Hepatocyte (in vitro differentiated cells): ENCODE measurements around the gene AAK1. TPM values are rescaled to one million over a fixed set of nuclear protein-coding genes. Genes with fewer than 3 reads are reported as not detected.
"Not testable (repeated sequence)": the region's sequence is repeated elsewhere in the genome, so short reads cannot be mapped to it uniquely, and the experiment has no call there.

Source experiments
- DNase-seq: peaks from one replicate; pipeline ENCODE4 v3.0.0-alpha.2; 2016; ENCODE audit warnings: low spot score
- H2AFZ ChIP-seq: fragments of 200-600 bp; sonication (generic); 2 replicates; pipeline ENCODE4 v1.6.0; 2016; ENCODE audit warnings: antibody characterized with exemption, mild to moderate bottlenecking
- H3K27ac ChIP-seq: fragments of 200-600 bp; sonication (generic); 2 replicates; pipeline ENCODE4 v1.5.1; 2016; ENCODE audit warnings: mild to moderate bottlenecking
- H3K27me3 ChIP-seq: fragments of 200-600 bp; sonication (generic); 2 replicates; pipeline ENCODE4 v1.6.1; 2016
- H3K36me3 ChIP-seq: fragments of 200-600 bp; sonication (generic); replicated peaks from 2 replicates; pipeline ENCODE4 v1.5.1; 2016; ENCODE audit warnings: low read depth; ENCODE audit not compliant: insufficient read depth
- H3K4me1 ChIP-seq: fragments of 200-600 bp; sonication (generic); 2 replicates; pipeline ENCODE4 v1.5.1; 2016; ENCODE audit warnings: mild to moderate bottlenecking, moderate library complexity; ENCODE audit not compliant: insufficient read depth
- H3K4me2 ChIP-seq: fragments of 200-600 bp; sonication (generic); 2 replicates; pipeline ENCODE4 v1.6.0; 2016
- H3K4me3 ChIP-seq: fragments of 200-600 bp; sonication (generic); 2 replicates; pipeline ENCODE4 v1.5.1; 2016; ENCODE audit warnings: mild to moderate bottlenecking
- H3K79me2 ChIP-seq: fragments of 200-600 bp; sonication (generic); 2 replicates; pipeline ENCODE4 v1.6.0; 2017; ENCODE audit warnings: mild to moderate bottlenecking
- H3K9me2 ChIP-seq: fragments of 200-600 bp; sonication (generic); replicated peaks from 2 replicates; pipeline ENCODE4 v1.6.0; 2017; ENCODE audit warnings: mild to moderate bottlenecking; ENCODE audit not compliant: insufficient read depth
- H3K9me3 ChIP-seq: fragments of 200-600 bp; sonication (generic); 2 replicates; pipeline ENCODE4 v1.5.1; 2016; ENCODE audit warnings: low read depth, mild to moderate bottlenecking
- H4K20me1 ChIP-seq: fragments of 200-600 bp; sonication (generic); 2 replicates; pipeline ENCODE4 v1.6.0; 2016; ENCODE audit warnings: mild to moderate bottlenecking; ENCODE audit not compliant: insufficient read depth, poor library complexity, severe bottlenecking
- CTCF ChIP-seq: fragments of 200-600 bp; sonication (generic); IDR thresholded peaks from 2 replicates; pipeline ENCODE4 v1.5.1; 2016; ENCODE audit warnings: antibody characterized with exemption, mild to moderate bottlenecking; ENCODE audit not compliant: poor library complexity
- EZH2 ChIP-seq: fragments of 200-600 bp; sonication (generic); IDR thresholded peaks from 2 replicates; pipeline ENCODE4 v1.6.1; 2016; ENCODE audit warnings: antibody characterized with exemption, mild to moderate bottlenecking, borderline replicate concordance
- EZH2phosphoT487 ChIP-seq: fragments of 200-600 bp; sonication (generic); IDR thresholded peaks from one replicate; pipeline ENCODE4 v1.6.1; 2018; ENCODE audit warnings: antibody characterized with exemption, mild to moderate bottlenecking, low read depth, moderate library complexity; ENCODE audit not compliant: unreplicated experiment, severe bottlenecking
- WGBS: methylation state at CpG from one replicate; pipeline ENCODE4 v1.1.6; 2016; ENCODE audit warnings: low lambda C conversion rate; ENCODE audit errors: missing lambda C conversion rate; 5-methylcytosine and 5-hydroxymethylcytosine counted together
- polyA plus RNA-seq: library from polyadenylated mRNA; unstranded; fragments of >200 nt; fragmentation: Nextera tagmentation; extraction: Ambion mirVana; gene quantifications from 2 replicates; pipeline ENCODE4 v1.2.1, GENCODE V29; 2016
- total RNA-seq: library from RNA; depleted of rRNA; stranded (reverse); fragments of >200 nt; gene quantifications from 2 replicates; pipeline ENCODE4 v1.2.3, GENCODE V29; 2014

Gene AAK1
- total and polyA plus RNA-seq, 2 experiments from 2014 or later, result 30.1 to 30.8 TPM

GRCh38 chr2:69449906-69450305 lies 193.6 kb downstream of the AAK1 start:
- no peak for DNase-seq
- no peak for TF ChIP-seq EZH2
- no peak for TF ChIP-seq CTCF
- no peak for TF ChIP-seq EZH2phosphoT487
- Histone ChIP-seq H3K79me2 (no peaks in the 10 kb centered on the region), H3K9me2 (no peaks in the 10 kb centered on the region), H4K20me1 (no peaks in the 10 kb centered on the region), H3K4me2 (no peak overlapping the region), H3K9me3 (no peaks in the 10 kb centered on the region), H3K4me3 (no peak overlapping the region), H3K27me3 (no peaks in the 10 kb centered on the region), H3K27ac (no peak overlapping the region), H2AFZ (no peak overlapping the region), H3K36me3 (no peaks in the 10 kb centered on the region), H3K4me1 (no peaks in the 10 kb centered on the region)
- WGBS, result 58% methylated on average over 5 of the region's 5 CpGs

GRCh38 chr2:69443673-69444072 lies 199.9 kb downstream of the AAK1 start:
- H3K4me2 ChIP-seq, DNase-seq, H3K79me2 ChIP-seq, H3K4me1 ChIP-seq, H3K9me3 ChIP-seq, H3K36me3 ChIP-seq, H3K27ac ChIP-seq, H3K4me3 ChIP-seq, H2AFZ ChIP-seq, H3K9me2 ChIP-seq, H3K27me3 ChIP-seq, H4K20me1 ChIP-seq: not testable (repeated sequence)
- 49% methylated on average over 3 of the region's 3 CpGs for WGBS

GRCh38 chr2:69439499-69439898 lies 204.0 kb downstream of the AAK1 start:
- not testable (repeated sequence) for DNase-seq, H3K4me2 ChIP-seq, H3K9me2 ChIP-seq, H3K27ac ChIP-seq, H3K4me3 ChIP-seq, H3K4me1 ChIP-seq, H3K9me3 ChIP-seq, H4K20me1 ChIP-seq, H2AFZ ChIP-seq, H3K27me3 ChIP-seq, H3K36me3 ChIP-seq
- H3K79me2 ChIP-seq, result peaks cover 19% of the 10 kb centered on the region
- WGBS, result 98% methylated on average over 2 of the region's 2 CpGs

- Histone ChIP-seq H3K9me2 (no peaks in the 10 kb centered on the region), H3K27me3 (no peaks in the 10 kb centered on the region), H3K4me2 (no peak overlapping the region), H3K4me3 (no peak overlapping the region), H3K27ac (peak overlapping the region; percentile 96), H3K79me2 (peaks cover 28% of the 10 kb centered on the region), H3K36me3 (no peaks in the 10 kb centered on the region), H3K9me3 (no peaks in the 10 kb centered on the region), H3K4me1 (peaks cover 7% of the 10 kb centered on the region), H2AFZ (no peak overlapping the region), H4K20me1 (no peaks in the 10 kb centered on the region)
- TF ChIP-seq EZH2, result no peak
- TF ChIP-seq CTCF, result no peak
- TF ChIP-seq EZH2phosphoT487, result no peak
- WGBS, result 96% methylated on average over 6 of the region's 6 CpGs
- no peak for DNase-seq
Measured at GRCh38 chr2:69438580-69438979, 205.0 kb downstream of the AAK1 start.

GRCh38 chr2:69437751-69438154 lies 205.8 kb downstream of the AAK1 start:
- peak overlapping the region; percentile 96 for H3K27ac ChIP-seq

More at GRCh38 chr2:69437751-69438154, 205.8 kb downstream of the AAK1 start:
- H3K9me2 ChIP-seq, result no peaks in the 10 kb centered on the region
- no peaks in the 10 kb centered on the region for H3K27me3 ChIP-seq
- H3K9me3 ChIP-seq, result no peaks in the 10 kb centered on the region
- peak overlapping the region; percentile 81 for H2AFZ ChIP-seq
- peak overlapping the region; percentile 24 for H3K4me3 ChIP-seq
- DNase-seq, result peak; percentile 38
- H3K36me3 ChIP-seq, result no peaks in the 10 kb centered on the region
- H3K4me2 ChIP-seq, result peak overlapping the region; percentile 72
- no peak for TF ChIP-seq CTCF
- TF ChIP-seq EZH2, result no peak
- TF ChIP-seq EZH2phosphoT487, result no peak
- H4K20me1 ChIP-seq, result no peaks in the 10 kb centered on the region
- H3K4me1 ChIP-seq, result peaks cover 7% of the 10 kb centered on the region
- peaks cover 33% of the 10 kb centered on the region for H3K79me2 ChIP-seq
- WGBS, result 73% methylated on average over 7 of the region's 7 CpGs
